Urinary bladder (tissue), 4 donors: ENCODE data around the gene ING2. TPM values are rescaled to one million over a fixed set of nuclear protein-coding genes. Genes with fewer than 3 reads are reported as not detected.
A peak's percentile ranks its signal among the peaks of the same experiment; 100 is the strongest.
"Not testable (repeated sequence)": the region's sequence is repeated elsewhere in the genome, so short reads cannot be mapped to it uniquely, and the experiment has no call there.

Source experiments
- DNase-seq: peaks from one replicate; pipeline ENCODE4 v3.0.0-alpha.2; 2015; ENCODE audit errors: extremely low spot score
- H3K27ac ChIP-seq: one replicate; pipeline ENCODE4 v1.5.1; 2013; ENCODE audit warnings: low read depth, mild to moderate bottlenecking, moderate library complexity
- H3K36me3 ChIP-seq: one replicate; pipeline ENCODE4 v1.6.1; 2013; ENCODE audit warnings: mild to moderate bottlenecking, moderate library complexity; ENCODE audit not compliant: insufficient read depth
- H3K4me1 ChIP-seq: one replicate; pipeline ENCODE4 v1.6.1; 2013; ENCODE audit warnings: mild to moderate bottlenecking, moderate library complexity; ENCODE audit not compliant: insufficient read depth
- H3K4me3 ChIP-seq: one replicate; pipeline ENCODE4 v1.5.1; 2013; ENCODE audit warnings: low read depth, low read length
- WGBS: extraction: QIAGEN DNeasy Blood & Tissue Kit; methylation state at CpG from one replicate; pipeline ENCODE4 v1.1.7; 2013; 5-methylcytosine and 5-hydroxymethylcytosine counted together
- polyA plus RNA-seq: library from polyadenylated mRNA; stranded (reverse); fragments of 200-250 nt; gene quantifications from one replicate; pipeline ENCODE4 v1.2.3, GENCODE V29; 2013
- total RNA-seq: library from RNA; depleted of rRNA; stranded (reverse); fragments of >200 nt; gene quantifications from one replicate; pipeline ENCODE4 v1.2.3, GENCODE V29; 2014
- donor health status: healthy with polysubstance abuse.
- donor health status: healthy.

ING2 gene, protein sequence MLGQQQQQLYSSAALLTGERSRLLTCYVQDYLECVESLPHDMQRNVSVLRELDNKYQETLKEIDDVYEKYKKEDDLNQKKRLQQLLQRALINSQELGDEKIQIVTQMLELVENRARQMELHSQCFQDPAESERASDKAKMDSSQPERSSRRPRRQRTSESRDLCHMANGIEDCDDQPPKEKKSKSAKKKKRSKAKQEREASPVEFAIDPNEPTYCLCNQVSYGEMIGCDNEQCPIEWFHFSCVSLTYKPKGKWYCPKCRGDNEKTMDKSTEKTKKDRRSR
- total RNA-seq (13.9 TPM), polyA plus RNA-seq (15.5 TPM)

DNA sequence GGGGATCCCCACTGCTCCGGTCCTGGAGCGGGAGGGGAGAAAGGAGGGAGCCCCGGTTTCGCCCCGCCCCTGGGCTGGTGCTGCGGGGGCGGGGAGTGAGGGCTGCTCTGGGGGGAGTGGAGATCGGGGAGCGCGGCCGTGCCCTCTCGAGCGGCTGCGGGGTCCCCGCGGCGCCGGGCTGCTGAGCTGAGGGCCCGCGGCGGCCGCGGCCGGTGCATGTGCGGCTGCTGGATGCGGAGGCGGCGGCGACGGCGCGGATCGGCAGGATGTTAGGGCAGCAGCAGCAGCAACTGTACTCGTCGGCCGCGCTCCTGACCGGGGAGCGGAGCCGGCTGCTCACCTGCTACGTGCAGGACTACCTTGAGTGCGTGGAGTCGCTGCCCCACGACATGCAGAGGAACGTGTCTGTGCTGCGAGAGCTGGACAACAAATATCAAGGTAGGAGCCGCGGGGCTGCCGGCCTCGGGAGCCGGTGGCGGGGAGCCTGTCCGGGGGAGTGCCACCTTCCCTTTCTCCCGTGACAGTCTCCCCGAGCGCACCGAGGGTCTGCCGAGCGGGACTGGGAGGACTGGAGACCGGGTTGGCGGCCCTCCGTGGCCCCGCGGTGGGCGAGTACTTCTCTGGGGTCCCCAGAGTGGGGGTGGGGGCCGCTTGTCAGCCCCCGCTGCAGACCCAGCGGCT is at the start of gene ING2:
TSS of gene ING2 (plus strand) at position 129 of the 681 bp plus-strand sequence. CDS start at position 267, 138 bp downstream.
- under 1% methylated on average over 68 of the region's 68 CpGs for WGBS

GRCh38 chr4:183455431-183456195 is 49.2 kb upstream of the ING2 start:
- H3K4me3 ChIP-seq: no peak overlapping the region
- DNase-seq: no peak

More for the DNA sequence above, at the start of gene ING2:
- DNase-seq: peak; percentile 55
- Histone ChIP-seq H3K4me1 (no peaks in the 10 kb centered on the region), H3K4me3 (peak within 1 kb of the TSS; percentile 92), H3K36me3 (no peaks in the 10 kb centered on the region), H3K27ac (peak within 1 kb of the TSS; percentile 98)

GRCh38 chr4:183458005-183458404 is 46.9 kb upstream of the ING2 start:
- no peak for DNase-seq
- H3K4me1 ChIP-seq: no peaks in the 10 kb centered on the region
- WGBS: 78% methylated on average over 5 of the region's 5 CpGs
- no peak overlapping the region for H3K4me3 ChIP-seq
- H3K36me3 ChIP-seq: no peaks in the 10 kb centered on the region
- H3K27ac ChIP-seq: no peak overlapping the region

More at GRCh38 chr4:183455431-183456195, 49.2 kb upstream of the ING2 start:
- Histone ChIP-seq H3K36me3 (no peaks in the 10 kb centered on the region), H3K4me1 (no peaks in the 10 kb centered on the region), H3K27ac (no peak overlapping the region)
- WGBS: 84% methylated on average over 7 of the region's 7 CpGs

- H3K4me3 ChIP-seq, H3K27ac ChIP-seq, DNase-seq, H3K36me3 ChIP-seq, H3K4me1 ChIP-seq: not testable (repeated sequence)
- 54% methylated on average over 9 of the region's 11 CpGs for WGBS
Measured at GRCh38 chr4:183463903-183464619, 40.8 kb upstream of the ING2 start.

DNA sequence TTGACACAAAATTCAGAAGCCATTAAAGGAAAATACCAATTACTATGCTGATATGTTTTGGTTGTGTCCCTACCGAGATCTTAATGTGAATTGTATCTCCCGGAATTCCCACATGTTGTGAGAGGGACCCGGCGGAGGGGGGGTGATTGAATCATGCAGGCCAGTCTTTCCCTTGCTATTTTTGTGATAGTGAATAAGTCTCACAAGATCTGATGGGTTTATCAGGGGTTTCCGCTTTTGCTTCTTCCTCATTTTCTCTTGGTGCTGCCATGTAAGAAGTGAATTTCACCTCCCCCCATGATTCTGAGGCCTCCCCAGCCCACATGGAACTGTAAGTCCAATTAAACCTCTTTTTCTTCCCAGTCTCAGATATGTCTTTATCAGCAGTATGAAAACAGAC is 39.0 kb upstream of the ING2 start:
- H3K27ac ChIP-seq, H3K4me1 ChIP-seq, DNase-seq, H3K36me3 ChIP-seq, H3K4me3 ChIP-seq: not testable (repeated sequence)
- 45% methylated on average over 5 of the region's 5 CpGs for WGBS

- no peaks in the 10 kb centered on the region for H3K36me3 ChIP-seq
- no peak for DNase-seq
- WGBS: 98% methylated on average over 3 of the region's 3 CpGs
Measured at GRCh38 chr4:183467246-183467645, 37.6 kb upstream of the ING2 start.

GRCh38 chr4:183468210-183469095 is 36.4 kb upstream of the ING2 start:
- Histone ChIP-seq H3K4me1 (no peaks in the 10 kb centered on the region), H3K27ac (no peak overlapping the region), H3K4me3 (no peak overlapping the region), H3K36me3 (no peaks in the 10 kb centered on the region)
- DNase-seq: no peak
- 51% methylated on average over 7 of the region's 7 CpGs for WGBS

More at GRCh38 chr4:183467246-183467645, 37.6 kb upstream of the ING2 start:
- H3K27ac ChIP-seq: no peak overlapping the region
- H3K4me3 ChIP-seq: no peak overlapping the region
- no peaks in the 10 kb centered on the region for H3K4me1 ChIP-seq

- Histone ChIP-seq H3K36me3 (no peaks in the 10 kb centered on the region), H3K4me1 (no peaks in the 10 kb centered on the region), H3K27ac (no peak overlapping the region), H3K4me3 (no peak overlapping the region)
- 86% methylated on average over 1 of the region's 1 CpG for WGBS
- DNase-seq: no peak
Measured at GRCh38 chr4:183469285-183469684, 35.6 kb upstream of the ING2 start.

DNA sequence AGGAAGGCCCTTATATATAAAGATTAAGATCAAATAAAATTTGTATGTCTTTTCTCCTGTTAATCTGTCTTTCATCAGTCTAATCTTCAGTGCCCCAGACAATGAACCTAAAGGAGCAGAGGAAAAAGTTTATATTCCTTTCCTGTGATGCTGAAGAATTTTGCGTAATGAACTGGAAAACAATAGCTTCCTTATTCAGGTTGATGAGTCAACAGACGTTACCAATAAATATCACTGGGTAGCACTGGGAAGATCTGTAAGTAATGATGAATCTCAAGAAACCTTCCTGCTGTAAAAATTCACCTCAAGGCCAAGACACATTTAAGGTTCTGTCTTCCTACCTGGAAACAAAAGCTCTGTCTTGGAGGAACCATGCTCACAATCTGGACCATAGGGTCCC is 34.9 kb upstream of the ING2 start:
- no peak for DNase-seq
- no peak overlapping the region for H3K4me3 ChIP-seq
- no peak overlapping the region for H3K27ac ChIP-seq
- H3K4me1 ChIP-seq: no peaks in the 10 kb centered on the region
- H3K36me3 ChIP-seq: no peaks in the 10 kb centered on the region
- 84% methylated on average over 2 of the region's 2 CpGs for WGBS

DNA sequence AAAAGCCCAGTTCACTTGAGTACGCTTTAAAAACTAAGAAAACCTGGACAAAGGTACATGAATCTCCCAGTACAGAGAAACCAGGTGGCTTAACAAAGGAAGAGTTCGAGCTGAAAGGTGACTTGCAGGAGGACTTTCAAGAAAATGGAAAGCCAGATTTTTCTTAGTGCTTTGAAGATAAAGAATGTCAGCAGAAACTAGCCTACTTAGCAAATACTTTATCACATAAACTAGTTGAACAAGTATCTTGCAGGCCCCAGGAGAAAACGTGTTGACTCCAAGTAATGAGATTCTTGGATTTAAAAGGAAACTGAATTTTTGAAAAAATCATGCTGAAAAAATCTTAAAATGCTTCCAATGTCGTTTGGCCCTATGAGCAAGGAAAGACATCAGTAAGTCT is 34.0 kb upstream of the ING2 start:
- WGBS: 70% methylated on average over 4 of the region's 4 CpGs
- Histone ChIP-seq H3K4me1 (no peaks in the 10 kb centered on the region), H3K4me3 (no peak overlapping the region), H3K36me3 (no peaks in the 10 kb centered on the region), H3K27ac (no peak overlapping the region)
- DNase-seq: no peak

DNA sequence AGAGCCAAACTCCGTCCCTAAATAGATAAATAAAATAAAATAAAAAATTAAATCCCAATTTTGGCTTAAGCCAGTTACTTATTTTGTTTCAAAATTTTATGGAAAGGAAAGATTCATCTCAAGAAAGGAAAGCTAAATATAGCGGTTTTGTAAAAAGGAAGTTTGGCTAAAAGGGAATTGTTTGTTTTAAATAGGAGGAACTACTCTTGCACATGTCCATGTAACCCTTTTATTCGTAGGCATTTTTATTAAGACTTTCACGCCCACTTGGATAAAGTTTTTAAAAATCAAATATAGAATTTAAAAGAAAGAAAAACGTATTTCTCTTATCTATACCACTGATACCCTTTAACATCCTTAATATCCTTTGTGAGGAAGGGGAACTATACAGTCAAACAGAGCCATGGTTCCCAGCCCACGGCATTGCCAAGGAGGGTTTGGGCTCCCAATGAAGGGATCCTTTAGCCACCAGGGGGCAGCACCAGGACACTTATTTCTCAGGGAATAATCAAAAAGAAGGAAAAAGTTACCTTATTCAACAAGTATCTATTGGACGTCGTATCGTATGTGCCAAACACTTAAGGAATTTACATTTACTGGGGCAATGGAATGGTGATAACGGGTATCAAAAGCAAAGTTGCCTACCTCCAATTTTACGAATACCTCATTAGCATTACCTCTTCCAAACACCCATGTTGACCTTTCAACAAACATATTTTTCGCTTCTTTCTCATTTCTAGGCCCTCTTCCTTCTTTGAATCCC is 32.7 kb upstream of the ING2 start:
- no peaks in the 10 kb centered on the region for H3K36me3 ChIP-seq
- H3K4me3 ChIP-seq: no peak overlapping the region
- no peaks in the 10 kb centered on the region for H3K4me1 ChIP-seq
- DNase-seq: peak; percentile 56
- no peak overlapping the region for H3K27ac ChIP-seq
- 25% methylated on average over 12 of the region's 12 CpGs for WGBS

- Histone ChIP-seq H3K4me3 (no peak overlapping the region), H3K4me1 (no peaks in the 10 kb centered on the region), H3K27ac (no peak overlapping the region), H3K36me3 (no peaks in the 10 kb centered on the region)
- DNase-seq: no peak
- WGBS: 32% methylated on average over 5 of the region's 5 CpGs
Measured at GRCh38 chr4:183478123-183478522, 26.7 kb upstream of the ING2 start.
